IPS DF 6.9 (cell line): ENCODE data around the gene SPDYE2B.
"Not testable (repeated sequence)": the region's sequence is repeated elsewhere in the genome, so short reads cannot be mapped to it uniquely, and the experiment has no call there.

Experiments used
- DNase-seq: peaks from one replicate; pipeline ENCODE4 v3.0.0-alpha.2; 2013; ENCODE audit warnings: low read depth, low spot score
- H3K27ac ChIP-seq: one replicate; pipeline ENCODE4 v1.5.1; 2013; ENCODE audit warnings: low read length, control low read depth
- H3K27me3 ChIP-seq: 2 replicates; pipeline ENCODE4 v1.6.1; 2013; ENCODE audit warnings: mild to moderate bottlenecking, low read length; ENCODE audit not compliant: control insufficient read depth, insufficient read depth
- H3K36me3 ChIP-seq: 2 replicates; pipeline ENCODE4 v1.6.1; 2013; ENCODE audit warnings: low read length; ENCODE audit not compliant: control insufficient read depth, insufficient read depth
- H3K4me1 ChIP-seq: 2 replicates; pipeline ENCODE4 v1.6.1; 2013; ENCODE audit warnings: low read length; ENCODE audit not compliant: control insufficient read depth, insufficient read depth
- H3K4me3 ChIP-seq: 2 replicates; pipeline ENCODE4 v1.5.1; 2013; ENCODE audit warnings: mild to moderate bottlenecking, low read length
- H3K9me3 ChIP-seq: 2 replicates; pipeline ENCODE4 v1.6.1; 2013; ENCODE audit warnings: low read length, inconsistent platforms; ENCODE audit not compliant: control insufficient read depth, insufficient read depth
- WGBS: extraction: QIAGEN DNeasy Blood & Tissue Kit; methylation state at CpG from one replicate; pipeline ENCODE4 v1.1.7; 2013; ENCODE audit warnings: mixed read lengths, missing lambda C conversion rate; ENCODE audit not compliant: insufficient read length, insufficient coverage; 5-methylcytosine and 5-hydroxymethylcytosine counted together

SPDYE2B gene

GRCh38 chr7:102643404-102643803 is 6.7 kb upstream of the SPDYE2B start:
- not testable (repeated sequence) for H3K27ac ChIP-seq, H3K9me3 ChIP-seq, DNase-seq, H3K36me3 ChIP-seq, H3K4me1 ChIP-seq, H3K4me3 ChIP-seq, H3K27me3 ChIP-seq
- WGBS: no CpG with 5 or more reads among the region's 1 CpG

DNA sequence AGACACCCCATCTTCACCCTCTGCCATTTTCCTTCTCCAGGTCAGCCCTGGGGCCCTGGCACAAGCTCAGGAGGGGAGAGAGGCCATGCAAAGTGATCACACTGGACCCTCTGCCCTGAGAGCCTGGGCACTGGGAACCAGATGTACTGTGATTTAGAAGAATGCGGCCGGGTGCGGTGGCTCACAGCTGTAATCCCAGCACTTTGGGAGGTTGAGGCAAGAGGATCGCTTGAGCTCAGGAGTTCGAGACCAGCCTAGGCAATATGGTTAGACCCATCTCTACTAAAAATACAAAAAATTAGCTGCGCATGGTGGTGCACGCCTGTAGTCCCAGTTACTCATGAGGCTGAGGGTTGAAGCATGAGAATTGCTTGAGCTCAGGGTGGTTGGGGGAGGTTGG is 2.3 kb upstream of the SPDYE2B start:
- not testable (repeated sequence) for H3K9me3 ChIP-seq, H3K4me3 ChIP-seq, H3K27me3 ChIP-seq, H3K36me3 ChIP-seq, H3K27ac ChIP-seq, DNase-seq, H3K4me1 ChIP-seq
- no CpG with 5 or more reads among the region's 7 CpGs for WGBS

DNA sequence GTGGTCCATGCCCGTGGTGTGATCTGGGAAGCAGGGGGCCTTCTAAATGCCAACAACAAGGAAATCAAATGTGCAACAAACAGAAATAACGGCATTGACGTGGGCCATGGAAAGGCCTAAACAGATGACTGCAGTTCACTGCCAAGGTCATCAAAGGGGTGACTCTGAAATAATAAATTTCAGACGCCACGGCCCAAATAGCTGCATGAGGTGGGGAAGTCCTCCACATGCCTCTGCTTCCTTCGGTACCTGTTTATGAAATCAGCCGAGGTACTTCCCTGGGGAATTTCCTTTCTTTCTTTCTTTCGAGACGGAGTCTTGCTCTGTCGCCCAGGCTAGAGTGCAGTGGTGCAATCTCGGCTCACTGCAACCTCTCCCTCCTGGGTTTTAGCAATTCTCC is 14.6 kb downstream of the SPDYE2B start:
- H3K9me3 ChIP-seq, H3K36me3 ChIP-seq, H3K4me3 ChIP-seq, H3K4me1 ChIP-seq, H3K27me3 ChIP-seq, DNase-seq, H3K27ac ChIP-seq: not testable (repeated sequence)
- WGBS: no CpG with 5 or more reads among the region's 11 CpGs

- no CpG with 5 or more reads among the region's 16 CpGs for WGBS
- DNase-seq, H3K27ac ChIP-seq: not testable (repeated sequence)
Observed at GRCh38 chr7:102666850-102667249, 16.7 kb downstream of the SPDYE2B start.

DNA sequence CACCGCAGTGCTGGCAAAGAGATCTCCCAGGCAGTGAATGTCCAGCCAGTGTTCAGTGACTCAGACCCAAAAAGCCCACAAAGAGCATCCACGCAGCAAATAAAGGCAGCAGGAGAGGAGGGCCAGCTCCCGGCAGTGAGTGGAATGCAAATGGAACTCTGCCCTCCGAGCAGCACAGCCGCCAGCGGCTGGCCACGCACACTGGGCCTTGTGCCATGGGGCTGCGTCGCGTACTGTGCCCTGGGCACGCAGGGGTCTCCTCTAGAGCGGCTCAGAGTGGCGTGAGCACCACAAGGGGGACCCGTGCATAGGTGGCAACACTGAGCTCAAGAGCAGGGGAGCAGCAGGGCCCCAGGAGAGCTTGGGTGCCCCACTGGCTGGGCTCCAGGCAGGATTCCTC is 17.4 kb downstream of the SPDYE2B start:
- H3K4me1 ChIP-seq, H3K9me3 ChIP-seq, H3K36me3 ChIP-seq, DNase-seq, H3K27ac ChIP-seq, H3K4me3 ChIP-seq, H3K27me3 ChIP-seq: not testable (repeated sequence)
- WGBS: no CpG with 5 or more reads among the region's 14 CpGs

More at GRCh38 chr7:102666850-102667249, 16.7 kb downstream of the SPDYE2B start:
- not testable (repeated sequence) for H3K4me3 ChIP-seq, H3K36me3 ChIP-seq, H3K27me3 ChIP-seq, H3K4me1 ChIP-seq, H3K9me3 ChIP-seq

DNA sequence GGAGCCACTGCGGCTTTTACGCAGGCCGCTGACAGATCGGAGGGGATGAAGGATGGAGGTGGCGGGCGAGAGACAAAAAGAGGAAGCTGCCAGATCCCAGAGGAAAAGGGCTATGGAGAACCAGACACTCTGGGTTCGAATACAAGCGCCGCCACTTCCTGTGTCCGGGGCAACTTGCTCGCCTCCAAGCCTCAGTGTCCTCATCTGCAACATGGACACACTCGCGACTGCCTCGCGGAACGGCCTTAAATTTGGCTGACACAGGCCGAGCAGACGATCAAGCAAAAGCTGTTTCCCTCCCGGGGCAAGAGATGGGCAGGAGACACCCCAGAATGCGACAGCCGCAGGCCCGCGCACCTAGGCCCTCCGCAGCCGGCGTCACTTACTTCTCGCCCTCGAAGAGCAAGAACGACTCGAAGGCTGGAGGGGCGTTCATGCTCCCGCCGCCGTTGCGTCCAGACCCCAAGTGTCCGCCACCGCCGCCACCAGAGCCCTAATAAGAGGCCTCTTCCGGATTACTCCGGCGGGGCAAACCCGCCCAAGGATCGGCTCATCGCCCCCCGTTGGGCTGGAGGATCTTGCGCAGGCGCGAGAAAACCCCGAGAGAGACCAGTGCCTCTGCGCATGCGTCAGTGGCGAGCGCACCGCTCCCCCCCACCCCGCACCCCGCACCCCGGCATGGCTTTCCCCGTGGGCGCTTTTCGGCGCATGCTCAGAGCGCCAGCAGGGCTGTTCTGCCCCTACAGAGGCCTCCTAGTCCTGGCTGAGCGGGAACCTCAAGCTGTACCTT is 21.2 kb downstream of the SPDYE2B start, which contains the start of gene POLR2J2:
POLR2J2 (minus strand) TSS at position 498 of the 790 bp plus-strand sequence; CDS start at position 436, 62 bp downstream.
- not testable (repeated sequence) for H3K4me1 ChIP-seq, H3K4me3 ChIP-seq, H3K9me3 ChIP-seq, DNase-seq, H3K27ac ChIP-seq, H3K27me3 ChIP-seq, H3K36me3 ChIP-seq
- WGBS: no CpG with 5 or more reads among the region's 63 CpGs

- H3K4me3 ChIP-seq, H3K4me1 ChIP-seq, H3K27ac ChIP-seq, H3K36me3 ChIP-seq, H3K9me3 ChIP-seq, H3K27me3 ChIP-seq, DNase-seq: not testable (repeated sequence)
- no CpG with 5 or more reads among the region's 9 CpGs for WGBS
Observed at GRCh38 chr7:102671956-102672307, 21.8 kb downstream of the SPDYE2B start.

DNA sequence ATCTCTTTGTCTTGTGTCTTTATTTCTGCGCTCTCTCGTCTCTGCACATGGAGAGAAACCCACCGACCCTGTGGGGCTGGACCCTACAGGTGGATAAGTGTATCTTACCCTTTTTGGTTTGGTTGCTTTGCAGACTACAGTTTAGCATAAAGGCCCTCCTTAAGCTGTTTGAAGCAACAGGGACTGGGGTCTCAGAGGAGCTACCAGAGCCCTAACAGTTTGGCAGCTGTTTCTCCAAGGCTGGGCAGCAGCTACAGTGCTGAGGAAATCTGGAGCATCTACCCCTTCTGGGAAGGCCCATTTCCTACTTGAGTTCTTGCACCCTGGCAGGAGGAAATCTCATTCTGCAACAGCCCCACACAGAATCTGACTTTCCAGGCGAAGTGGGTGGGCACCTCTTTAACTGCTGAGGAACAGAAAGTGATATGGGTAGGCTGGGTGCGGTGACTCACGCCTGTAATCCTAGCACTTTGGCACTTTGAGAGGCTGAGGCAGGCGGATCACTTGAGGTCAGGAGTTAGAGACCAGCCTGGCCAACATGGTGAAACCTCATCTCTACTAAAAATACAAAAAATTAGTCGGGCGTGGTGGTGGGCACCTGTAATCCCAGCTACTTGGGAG is 23.4 kb downstream of the SPDYE2B start:
- not testable (repeated sequence) for H3K27ac ChIP-seq, H3K4me1 ChIP-seq, DNase-seq, H3K36me3 ChIP-seq, H3K9me3 ChIP-seq, H3K27me3 ChIP-seq, H3K4me3 ChIP-seq
- WGBS: no CpG with 5 or more reads among the region's 9 CpGs

GRCh38 chr7:102675545-102675944 is 25.4 kb downstream of the SPDYE2B start:
- no CpG with 5 or more reads among the region's 2 CpGs for WGBS
- not testable (repeated sequence) for H3K36me3 ChIP-seq, H3K27ac ChIP-seq, H3K9me3 ChIP-seq, H3K4me1 ChIP-seq, H3K27me3 ChIP-seq, H3K4me3 ChIP-seq, DNase-seq

DNA sequence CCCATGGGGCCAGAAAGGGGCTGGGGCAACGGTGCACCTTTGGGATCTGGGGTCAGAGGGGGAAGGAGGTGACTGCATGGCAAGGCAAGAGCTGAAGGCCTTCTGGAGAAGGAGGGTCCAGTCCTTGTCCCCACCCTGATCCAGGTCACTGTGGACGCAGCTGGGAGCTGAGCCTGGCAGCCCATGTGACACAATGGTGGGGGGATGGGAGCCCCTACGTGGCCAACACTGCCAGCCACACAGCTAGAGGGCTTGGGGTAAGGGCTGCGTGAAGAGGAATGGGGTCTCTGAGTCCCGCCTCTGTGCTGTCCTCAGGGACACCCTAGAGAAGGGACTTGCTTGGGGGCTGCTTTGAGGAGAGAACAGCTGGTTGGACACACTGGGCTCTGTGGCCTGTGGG is 30.7 kb downstream of the SPDYE2B start:
- not testable (repeated sequence) for H3K27me3 ChIP-seq, H3K4me3 ChIP-seq, DNase-seq, H3K9me3 ChIP-seq, H3K36me3 ChIP-seq, H3K27ac ChIP-seq, H3K4me1 ChIP-seq
- no CpG with 5 or more reads among the region's 5 CpGs for WGBS

DNA sequence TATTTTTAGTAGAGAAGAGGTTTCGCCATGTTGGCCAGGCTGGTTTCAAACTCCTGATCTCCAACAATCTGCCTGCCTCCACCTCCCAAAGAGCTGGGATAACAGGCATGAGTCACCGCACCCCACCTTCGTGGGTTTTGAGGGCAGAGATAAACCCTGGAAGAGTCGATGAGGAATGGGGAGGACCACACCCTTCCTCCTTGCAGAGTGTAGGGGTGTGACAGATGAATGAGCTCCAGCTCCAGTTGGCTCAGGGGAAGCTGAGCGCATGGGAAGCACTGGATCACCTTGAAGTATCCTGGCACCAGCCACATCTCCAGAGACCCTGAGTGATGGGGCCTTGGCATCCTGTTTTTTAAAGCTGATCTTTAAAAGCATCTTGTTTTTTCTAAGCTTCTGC is 32.4 kb downstream of the SPDYE2B start:
- not testable (repeated sequence) for H3K36me3 ChIP-seq, H3K9me3 ChIP-seq, H3K4me3 ChIP-seq, H3K27ac ChIP-seq, H3K27me3 ChIP-seq, H3K4me1 ChIP-seq, DNase-seq
- no CpG with 5 or more reads among the region's 5 CpGs for WGBS
